H9 (cell line): ENCODE data around the gene TAOK3. TPM values are rescaled to one million over a fixed set of nuclear protein-coding genes. Genes with fewer than 3 reads are reported as not detected.
A peak's percentile ranks its signal among the peaks of the same experiment; 100 is the strongest.
"Not testable (repeated sequence)": the region's sequence is repeated elsewhere in the genome, so short reads cannot be mapped to it uniquely, and the experiment has no call there.

Source experiments
- DNase-seq: peaks from one replicate; pipeline ENCODE4 v3.0.0-alpha.2; 2017
- H2AFZ ChIP-seq: one replicate; pipeline ENCODE4 v1.6.1; 2013; ENCODE audit warnings: mild to moderate bottlenecking, low read length, control low read depth, moderate library complexity
- H2AK5ac ChIP-seq: 2 replicates; pipeline ENCODE4 v1.6.1; 2013; ENCODE audit warnings: low read length, control low read depth, mixed read lengths; ENCODE audit not compliant: insufficient read length
- H2BK120ac ChIP-seq: one replicate; pipeline ENCODE4 v1.6.1; 2013; ENCODE audit warnings: low read depth, mild to moderate bottlenecking, low read length, control low read depth, inconsistent platforms; ENCODE audit not compliant: poor library complexity, severe bottlenecking
- H2BK12ac ChIP-seq: 2 replicates; pipeline ENCODE4 v1.6.1; 2013; ENCODE audit warnings: low read length, control low read depth, mixed read lengths, low read depth; ENCODE audit not compliant: insufficient read length
- H2BK15ac ChIP-seq: 2 replicates; pipeline ENCODE4 v1.6.1; 2013; ENCODE audit warnings: low read depth, low read length, control low read depth
- H2BK20ac ChIP-seq: one replicate; pipeline ENCODE4 v1.6.1; 2013; ENCODE audit warnings: low read depth, mild to moderate bottlenecking, low read length, control low read depth, inconsistent platforms; ENCODE audit not compliant: poor library complexity, severe bottlenecking
- H2BK5ac ChIP-seq: 2 replicates; pipeline ENCODE4 v1.6.1; 2013; ENCODE audit warnings: low read length, control low read depth, mixed read lengths; ENCODE audit not compliant: insufficient read length
- H3K14ac ChIP-seq: 2 replicates; pipeline ENCODE4 v1.6.1; 2013; ENCODE audit warnings: low read length, control low read depth; ENCODE audit not compliant: insufficient read depth
- H3K18ac ChIP-seq: 2 replicates; pipeline ENCODE4 v1.6.1; 2013; ENCODE audit warnings: low read depth, mild to moderate bottlenecking, mixed read lengths, low read length, control low read depth; ENCODE audit not compliant: insufficient read length
- H3K23ac ChIP-seq: 2 replicates; pipeline ENCODE4 v1.6.1; 2013; ENCODE audit warnings: low read length, control low read depth, mixed read lengths, low read depth; ENCODE audit not compliant: insufficient read length
- H3K23me2 ChIP-seq: 2 replicates; pipeline ENCODE4 v1.6.1; 2013; ENCODE audit warnings: low read depth, mild to moderate bottlenecking, mixed read lengths, low read length, control low read depth; ENCODE audit not compliant: insufficient read length, poor library complexity, severe bottlenecking
- H3K27ac ChIP-seq: 2 replicates; pipeline ENCODE4 v1.5.1; 2013; ENCODE audit warnings: low read length, control low read depth, mixed read lengths, low read depth; ENCODE audit not compliant: insufficient read length
- H3K27me3 ChIP-seq: 2 replicates; pipeline ENCODE4 v1.6.1; 2013; ENCODE audit warnings: low read length, control low read depth, inconsistent platforms; ENCODE audit not compliant: insufficient read depth
- H3K4ac ChIP-seq: 2 replicates; pipeline ENCODE4 v1.6.1; 2013; ENCODE audit warnings: low read depth, mild to moderate bottlenecking, control low read depth, inconsistent platforms, low read length, moderate library complexity
- H3K4me1 ChIP-seq: 2 replicates; pipeline ENCODE4 v1.6.1; 2013; ENCODE audit warnings: low read length, control low read depth, inconsistent platforms; ENCODE audit not compliant: insufficient read depth
- H3K4me2 ChIP-seq: 2 replicates; pipeline ENCODE4 v1.6.1; 2013; ENCODE audit warnings: low read length, control low read depth, mixed read lengths; ENCODE audit not compliant: insufficient read length, insufficient read depth
- H3K56ac ChIP-seq: 2 replicates; pipeline ENCODE4 v1.6.1; 2013; ENCODE audit warnings: low read depth, mild to moderate bottlenecking, mixed read lengths, low read length, control low read depth; ENCODE audit not compliant: insufficient read length
- H3K79me1 ChIP-seq: 2 replicates; pipeline ENCODE4 v1.6.1; 2013; ENCODE audit warnings: low read depth, mild to moderate bottlenecking, moderate library complexity, low read length, control low read depth, inconsistent platforms; ENCODE audit not compliant: insufficient read depth, poor library complexity, severe bottlenecking
- H3K79me2 ChIP-seq: 2 replicates; pipeline ENCODE4 v1.6.1; 2013; ENCODE audit warnings: low read length, control low read depth, inconsistent platforms; ENCODE audit not compliant: insufficient read depth
- H3K9ac ChIP-seq: 2 replicates; pipeline ENCODE4 v1.6.1; 2013; ENCODE audit warnings: low read length, control low read depth, mixed read lengths; ENCODE audit not compliant: insufficient read length; ENCODE audit errors: extremely low read depth
- H3K9me3 ChIP-seq: one replicate; pipeline ENCODE4 v1.6.1; 2013; ENCODE audit warnings: low read depth, low read length, inconsistent platforms; ENCODE audit not compliant: control insufficient read depth
- H3T11ph ChIP-seq: one replicate; pipeline ENCODE4 v1.6.1; 2013; ENCODE audit warnings: mild to moderate bottlenecking, low read length, control low read depth, inconsistent platforms
- H4K20me1 ChIP-seq: one replicate; pipeline ENCODE4 v1.6.1; 2013; ENCODE audit not compliant: control insufficient read depth, insufficient read length, insufficient read depth
- H4K5ac ChIP-seq: 2 replicates; pipeline ENCODE4 v1.6.1; 2013; ENCODE audit warnings: low read depth, mild to moderate bottlenecking, mixed read lengths, low read length, control low read depth; ENCODE audit not compliant: insufficient read length
- H4K8ac ChIP-seq: replicated peaks from 2 replicates; pipeline ENCODE4 v1.6.1; 2013; ENCODE audit warnings: low read length, control low read depth, mixed read lengths, low read depth; ENCODE audit not compliant: insufficient read length
- H4K91ac ChIP-seq: 2 replicates; pipeline ENCODE4 v1.6.1; 2013; ENCODE audit warnings: low read depth, mild to moderate bottlenecking, moderate library complexity, mixed read lengths, low read length, control low read depth; ENCODE audit not compliant: insufficient read length
- H3K27ac Mint-ChIP-seq, 3 experiments: 2 replicates in 2 of 3; 3 replicates in 1 of 3; pipeline ENCODE4 v1.8.0; 2020 to 2021; ENCODE audit warnings: mixed read lengths in 3 of 3, mild to moderate bottlenecking in 1 of 3, moderate library complexity in 1 of 3
- H3K27me3 Mint-ChIP-seq: 2 replicates; pipeline ENCODE4 v1.8.0; 2021; ENCODE audit warnings: low read depth, mild to moderate bottlenecking, moderate library complexity, mixed read lengths
- H3K36me3 Mint-ChIP-seq, 3 experiments: 2 replicates in 2 of 3; 3 replicates in 1 of 3; pipeline ENCODE4 v1.8.0; 2020 to 2021; ENCODE audit warnings: low read depth in 3 of 3, mixed read lengths in 3 of 3; ENCODE audit not compliant: insufficient read depth in 1 of 3
- H3K4me1 Mint-ChIP-seq, 2 experiments: 2 replicates each; pipeline ENCODE4 v1.8.0; 2020; ENCODE audit warnings: mixed read lengths in 2 of 2
- H3K4me3 Mint-ChIP-seq, 2 experiments: 2 replicates in 1 of 2; 3 replicates in 1 of 2; pipeline ENCODE4 v1.8.0; 2020 to 2021; ENCODE audit warnings: mild to moderate bottlenecking in 2 of 2, mixed read lengths in 2 of 2, moderate library complexity in 1 of 2
- H3K9me3 Mint-ChIP-seq, 2 experiments: 2 replicates in 1 of 2; 3 replicates in 1 of 2; pipeline ENCODE4 v1.8.0; 2020; ENCODE audit warnings: mild to moderate bottlenecking in 2 of 2, mixed read lengths in 2 of 2, moderate library complexity in 1 of 2
- CTCF ChIP-seq: fragments of 200-600 bp; sonication (generic); conservative IDR thresholded peaks from 3 replicates; pipeline ENCODE4 v1.8.0; 2021; ENCODE audit warnings: antibody characterized with exemption, mild to moderate bottlenecking
- WGBS: extraction: QIAGEN DNeasy Blood & Tissue Kit; methylation state at CpG from one replicate; pipeline ENCODE4 v1.1.7; 2013; ENCODE audit warnings: missing lambda C conversion rate, low lambda C conversion rate, mixed read lengths; ENCODE audit not compliant: insufficient read length; ENCODE audit errors: extremely low coverage; 5-methylcytosine and 5-hydroxymethylcytosine counted together
- total RNA-seq: library from RNA; stranded (reverse); gene quantifications from 2 replicates; pipeline ENCODE4 v1.2.1, GENCODE V29; 2021

TAOK3 gene
- total RNA-seq, 1 experiment from 2014 or later = 5.2 TPM

- Histone ChIP-seq H3K18ac (no peak overlapping the region), H2AK5ac (no peak overlapping the region), H3T11ph (no peak overlapping the region), H3K27me3 (no peaks in the 10 kb centered on the region), H4K91ac (no peak overlapping the region), H4K8ac (no peak overlapping the region), H3K56ac (no peak overlapping the region), H4K20me1 (no peaks in the 10 kb centered on the region), H2BK120ac (no peak overlapping the region), H2BK12ac (no peak overlapping the region), H3K9me3 (no peaks in the 10 kb centered on the region), H3K79me1 (no peaks in the 10 kb centered on the region), H4K5ac (no peak overlapping the region), H2BK15ac (no peak overlapping the region), H3K14ac (no peak overlapping the region), H3K23ac (no peak overlapping the region), H3K23me2 (no peaks in the 10 kb centered on the region), H3K4me1 (no peaks in the 10 kb centered on the region), H2BK20ac (no peak overlapping the region), H3K4me2 (no peak overlapping the region), H3K9ac (no peak overlapping the region), H2BK5ac (no peak overlapping the region), H2AFZ (no peak overlapping the region), H3K4ac (no peak overlapping the region), H3K79me2 (no peaks in the 10 kb centered on the region), H3K27ac (no peak overlapping the region)
- no peaks in the 10 kb centered on the region for H3K27me3 Mint-ChIP-seq
- no peaks in the 10 kb centered on the region for H3K9me3 Mint-ChIP-seq
- no peak overlapping the region for H3K4me3 Mint-ChIP-seq
- DNase-seq = no peak
- H3K4me1 Mint-ChIP-seq = peaks cover 3 to 8% of the 10 kb centered on the region in 2 experiments; a peak in 3 of 4 replicates
- no peak for TF ChIP-seq CTCF
- no peaks in the 10 kb centered on the region for H3K36me3 Mint-ChIP-seq
- H3K27ac Mint-ChIP-seq = no peak overlapping the region
Measured at GRCh38 chr12:118310320-118310719, 62.4 kb downstream of the TAOK3 start.

DNA sequence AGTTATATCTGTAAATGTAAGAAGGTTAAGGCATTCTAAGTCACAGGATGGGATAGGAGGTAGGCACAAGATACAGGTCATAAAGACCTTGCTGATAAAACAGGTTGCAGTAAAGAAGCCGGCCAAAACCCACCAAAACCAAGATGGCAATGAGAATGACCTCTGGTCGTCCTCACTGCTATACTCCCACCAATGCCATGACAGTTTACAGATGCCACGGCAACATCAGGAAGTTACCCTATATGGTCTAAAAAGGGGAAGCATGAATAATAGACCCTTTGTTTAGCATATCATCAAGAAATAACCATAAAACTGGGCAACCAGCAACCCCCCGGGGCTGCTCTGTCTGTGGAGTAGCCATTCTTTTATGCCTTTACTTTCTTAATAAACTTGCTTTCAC lies 64.7 kb downstream of the TAOK3 start:
- peak; percentile 35 for DNase-seq
- not testable (repeated sequence) for H3K36me3 Mint-ChIP-seq, H3K27ac Mint-ChIP-seq

More for the DNA sequence above, 64.7 kb downstream of the TAOK3 start:
- H3K14ac ChIP-seq, H3K4ac ChIP-seq, H4K91ac ChIP-seq, H3K79me1 ChIP-seq, H2BK12ac ChIP-seq, H3K4me1 Mint-ChIP-seq, H3K4me3 Mint-ChIP-seq, H2BK5ac ChIP-seq, H4K8ac ChIP-seq, H4K20me1 ChIP-seq, H3K56ac ChIP-seq, H3K27ac ChIP-seq, H3K4me2 ChIP-seq, H2AK5ac ChIP-seq, H3K23me2 ChIP-seq, H3K27me3 Mint-ChIP-seq, H3K9me3 ChIP-seq, H3K9ac ChIP-seq, H2BK15ac ChIP-seq, H3K9me3 Mint-ChIP-seq, H2BK120ac ChIP-seq, H3K18ac ChIP-seq, H3K79me2 ChIP-seq, H3K23ac ChIP-seq, H2AFZ ChIP-seq, H3K27me3 ChIP-seq, H4K5ac ChIP-seq, H3K4me1 ChIP-seq, H2BK20ac ChIP-seq, H3T11ph ChIP-seq: not testable (repeated sequence)
- WGBS = no CpG with 5 or more reads among the region's 4 CpGs
